Globus pallidus (tissue), 1 donor: ENCODE measurements around the gene PEBP1.

Source experiments
- DNase-seq: peaks from one replicate; pipeline ENCODE4 v3.0.0-alpha.2; 2015; ENCODE audit warnings: low spot score

The PEBP1 gene

DNA sequence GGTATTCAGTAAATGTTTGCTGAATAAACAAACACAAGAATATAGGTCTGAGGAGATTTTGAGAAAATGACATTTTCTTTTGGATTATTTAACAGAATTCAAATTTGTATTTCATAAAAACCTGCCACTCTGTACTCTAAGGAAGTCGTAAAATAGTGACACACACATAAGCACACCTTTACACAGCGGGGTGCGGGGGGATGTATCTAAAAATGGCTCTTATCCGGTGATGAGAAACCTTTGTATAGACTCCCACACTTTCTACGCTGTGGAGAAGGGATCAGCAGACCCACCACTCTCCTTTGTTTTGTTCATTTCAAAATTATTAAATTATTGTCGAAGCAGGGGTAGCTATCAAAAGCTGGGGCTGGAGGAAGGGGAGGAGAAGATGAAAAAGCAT, 58.0 kb downstream of the PEBP1 start:
- DNase-seq = no peak
